GM12878 (cell line): Measurements from ENCODE around the gene FAM210A. TPM values are rescaled to one million over a fixed set of nuclear protein-coding genes. Genes with fewer than 3 reads are reported as not detected.

ENCODE experiments used
- polyA plus RNA-seq, 11 experiments: library from polyadenylated mRNA; depleted of rRNA in 4 of 11; unstranded in 6 of 11; stranded (reverse) in 5 of 11; fragments of >200 nt; fragmentation: Nextera tagmentation in 4 of 11; fragmentation: Illumina TruSeq in 1 of 11; extraction: Ambion mirVana in 4 of 11; extraction: Trizol in 1 of 11; gene quantifications; 1 replicate in 1 of 11; 2 replicates in 10 of 11; pipeline versions ENCODE4 v1.2.1 to v1.2.3, GENCODE V29; 2011 to 2016; ENCODE audit warnings: inconsistent platforms in 2 of 11, missing spikeins in 2 of 11, low read depth in 1 of 11
- small RNA-seq: library from RNA; depleted of rRNA; stranded (forward); fragments of <200 nt; gene quantifications from one replicate; pipeline ENCODE3, GENCODE V24; 2014
- total RNA-seq, 4 experiments: library from RNA; depleted of rRNA in 3 of 4; stranded (reverse); fragments of >200 nt in 3 of 4; fragmentation: Illumina TruSeq in 1 of 4; extraction: Trizol in 1 of 4; gene quantifications; 2 replicates each; pipeline versions ENCODE4 v1.2.1 to v1.2.3, GENCODE V29; 2013 to 2021

FAM210A gene
- total and polyA plus RNA-seq, 10 of the 15 experiments (the other 5 are each of a cell fraction or from before 2014, with no cell fraction given) = 10.3 to 56.3 (median 17.7) TPM

Small RNA genes lying within 50 kb of the gene (small RNA-seq; reads per million reads assigned to genes)
- gene AP001525.1 = not detected
- gene RN7SL362P = not detected

Other genes starting within 250 kb of the FAM210A start
- gene RNMT, start 115 bp upstream of the FAM210A start, total RNA-seq (2014; rRNA removed) = 18.1 and 24.2 TPM in 2 replicates
- 30.1 and 31.3 TPM in 2 replicates for gene RNMT, start 115 bp upstream of the FAM210A start, total RNA-seq (2014; rRNA removed; fragmentation: Illumina TruSeq; extraction: Trizol)
- gene RNMT, start 115 bp upstream of the FAM210A start, total RNA-seq (2021) = 30.6 and 33.2 TPM in 2 replicates
- gene RNMT, start 115 bp upstream of the FAM210A start, polyA plus RNA-seq (2011; rRNA removed) = 49.1 and 58.4 TPM in 2 replicates
- gene RNMT, start 115 bp upstream of the FAM210A start, polyA plus RNA-seq (2014; fragmentation: Illumina TruSeq; extraction: Trizol) = 32.1 and 37.7 TPM in 2 replicates
- 10 to 100 TPM; 44.5 to 63.2 TPM for gene RNMT, start 115 bp upstream of the FAM210A start, polyA plus RNA-seq (2014; fragmentation: Nextera tagmentation; extraction: Ambion mirVana)
- gene RNMT, start 115 bp upstream of the FAM210A start, polyA plus RNA-seq (2014; rRNA removed) = 19.4 and 19.7 TPM in 2 replicates
- gene RNMT, start 115 bp upstream of the FAM210A start, polyA plus RNA-seq (2016; fragmentation: Nextera tagmentation; extraction: Ambion mirVana) = 10 to 100 TPM; 46.3 to 47.8 TPM
- not detected in 2 replicates for gene MC5R, start 97.6 kb upstream of the FAM210A start, total RNA-seq (2014; rRNA removed)
- not detected in 2 replicates for gene MC5R, start 97.6 kb upstream of the FAM210A start, total RNA-seq (2014; rRNA removed; fragmentation: Illumina TruSeq; extraction: Trizol)
- gene MC5R, start 97.6 kb upstream of the FAM210A start, total RNA-seq (2021) = not detected in 2 replicates
- gene MC5R, start 97.6 kb upstream of the FAM210A start, polyA plus RNA-seq (2011; rRNA removed) = not detected in 2 replicates
- gene MC5R, start 97.6 kb upstream of the FAM210A start, polyA plus RNA-seq (2014; fragmentation: Illumina TruSeq; extraction: Trizol) = not detected in 2 replicates
- not detected for gene MC5R, start 97.6 kb upstream of the FAM210A start, polyA plus RNA-seq (2014; fragmentation: Nextera tagmentation; extraction: Ambion mirVana)
- not detected in 2 replicates for gene MC5R, start 97.6 kb upstream of the FAM210A start, polyA plus RNA-seq (2014; rRNA removed)
- gene MC5R, start 97.6 kb upstream of the FAM210A start, polyA plus RNA-seq (2016; fragmentation: Nextera tagmentation; extraction: Ambion mirVana) = not detected
- not detected in 2 replicates for gene MC2R, start 189.0 kb upstream of the FAM210A start, total RNA-seq (2014; rRNA removed)
- not detected in 2 replicates for gene MC2R, start 189.0 kb upstream of the FAM210A start, total RNA-seq (2014; rRNA removed; fragmentation: Illumina TruSeq; extraction: Trizol)
- 0.15 TPM in 1 of 2 replicates, not detected in the other for gene MC2R, start 189.0 kb upstream of the FAM210A start, total RNA-seq (2021)
- not detected in 2 replicates for gene MC2R, start 189.0 kb upstream of the FAM210A start, polyA plus RNA-seq (2011; rRNA removed)
- not detected in 2 replicates for gene MC2R, start 189.0 kb upstream of the FAM210A start, polyA plus RNA-seq (2014; fragmentation: Illumina TruSeq; extraction: Trizol)
- gene MC2R, start 189.0 kb upstream of the FAM210A start, polyA plus RNA-seq (2014; fragmentation: Nextera tagmentation; extraction: Ambion mirVana) = not detected
- gene MC2R, start 189.0 kb upstream of the FAM210A start, polyA plus RNA-seq (2014; rRNA removed) = not detected in 2 replicates
- not detected for gene MC2R, start 189.0 kb upstream of the FAM210A start, polyA plus RNA-seq (2016; fragmentation: Nextera tagmentation; extraction: Ambion mirVana)